Adipocyte (in vitro differentiated cells): ENCODE measurements around the gene GDPD2.

Source experiments
- DNase-seq: peaks from one replicate; pipeline ENCODE4 v3.0.0-alpha.2; 2015; ENCODE audit warnings: low read depth
- H3K27me3 ChIP-seq: replicated peaks from 2 replicates; pipeline ENCODE4 v1.7.0; 2013; ENCODE audit warnings: mild to moderate bottlenecking, low read length, moderate library complexity; ENCODE audit not compliant: control insufficient read depth, insufficient read depth
- H3K36me3 ChIP-seq: 2 replicates; pipeline ENCODE4 v1.7.0; 2013; ENCODE audit warnings: low read length, mild to moderate bottlenecking, moderate library complexity; ENCODE audit not compliant: control insufficient read depth, insufficient read depth, severe bottlenecking
- H3K4me1 ChIP-seq: 2 replicates; pipeline ENCODE4 v1.7.0; 2013; ENCODE audit warnings: mild to moderate bottlenecking, low read length, moderate library complexity; ENCODE audit not compliant: control insufficient read depth, insufficient read depth
- H3K4me3 ChIP-seq: 2 replicates; pipeline ENCODE4 v1.7.0; 2013; ENCODE audit warnings: mild to moderate bottlenecking, low read length, moderate library complexity
- H3K9ac ChIP-seq: 2 replicates; pipeline ENCODE4 v1.7.0; 2013; ENCODE audit warnings: mild to moderate bottlenecking, low read length, moderate library complexity
- H3K9me3 ChIP-seq: 2 replicates; pipeline ENCODE4 v1.7.0; 2013; ENCODE audit warnings: mild to moderate bottlenecking, low read length, moderate library complexity; ENCODE audit not compliant: control insufficient read depth

GDPD2 gene

DNA sequence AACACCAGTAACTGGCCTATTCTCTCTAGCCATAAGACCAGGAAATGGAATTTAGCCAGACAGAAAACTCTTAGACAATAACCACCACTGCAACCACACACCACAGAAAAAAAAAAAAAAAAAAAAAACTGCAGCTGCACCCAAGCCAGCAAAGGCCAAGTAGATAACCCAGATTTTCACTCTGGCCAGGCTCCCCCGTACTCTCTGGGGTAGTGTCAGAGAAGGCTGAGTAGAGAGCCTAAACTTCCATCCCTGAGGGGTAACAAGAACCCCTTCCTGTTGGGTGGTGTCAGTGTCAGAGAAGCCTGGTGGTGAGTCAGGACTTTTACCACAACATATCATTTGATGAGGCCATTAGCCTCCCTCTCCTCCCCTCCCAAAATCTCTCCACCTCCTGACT lies 15.9 kb downstream of the GDPD2 start:
- DNase-seq, result no peak
- H3K4me1 ChIP-seq, result no peaks in the 10 kb centered on the region
- H3K9ac ChIP-seq, result no peak overlapping the region
- peaks cover 15% of the 10 kb centered on the region for H3K27me3 ChIP-seq
- no peak overlapping the region for H3K4me3 ChIP-seq
- no peaks in the 10 kb centered on the region for H3K36me3 ChIP-seq
- H3K9me3 ChIP-seq, result no peaks in the 10 kb centered on the region

DNA sequence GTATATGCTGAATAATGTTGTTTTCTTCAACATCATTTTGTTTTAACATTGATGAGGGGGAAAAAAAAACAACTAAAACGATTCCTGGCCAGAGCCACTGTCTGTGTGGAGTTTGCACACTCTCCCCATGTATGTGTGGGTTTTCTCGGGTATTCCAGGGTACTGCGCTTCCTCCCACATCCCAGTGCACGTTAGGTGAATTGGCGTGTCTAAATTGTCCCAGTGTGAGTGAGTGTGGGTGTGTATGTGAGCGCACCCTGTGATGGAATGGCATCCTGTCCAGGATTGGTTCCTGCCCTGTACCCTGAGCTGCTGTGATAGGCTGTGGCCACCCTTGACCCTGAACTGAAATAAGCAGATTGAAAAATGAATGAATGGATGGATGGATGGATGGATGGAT lies 19.1 kb downstream of the GDPD2 start:
- Histone ChIP-seq H3K9me3 (no peaks in the 10 kb centered on the region), H3K4me1 (no peaks in the 10 kb centered on the region), H3K36me3 (no peaks in the 10 kb centered on the region), H3K9ac (no peak overlapping the region), H3K27me3 (peaks cover 32% of the 10 kb centered on the region), H3K4me3 (no peak overlapping the region)
- no peak for DNase-seq

DNA sequence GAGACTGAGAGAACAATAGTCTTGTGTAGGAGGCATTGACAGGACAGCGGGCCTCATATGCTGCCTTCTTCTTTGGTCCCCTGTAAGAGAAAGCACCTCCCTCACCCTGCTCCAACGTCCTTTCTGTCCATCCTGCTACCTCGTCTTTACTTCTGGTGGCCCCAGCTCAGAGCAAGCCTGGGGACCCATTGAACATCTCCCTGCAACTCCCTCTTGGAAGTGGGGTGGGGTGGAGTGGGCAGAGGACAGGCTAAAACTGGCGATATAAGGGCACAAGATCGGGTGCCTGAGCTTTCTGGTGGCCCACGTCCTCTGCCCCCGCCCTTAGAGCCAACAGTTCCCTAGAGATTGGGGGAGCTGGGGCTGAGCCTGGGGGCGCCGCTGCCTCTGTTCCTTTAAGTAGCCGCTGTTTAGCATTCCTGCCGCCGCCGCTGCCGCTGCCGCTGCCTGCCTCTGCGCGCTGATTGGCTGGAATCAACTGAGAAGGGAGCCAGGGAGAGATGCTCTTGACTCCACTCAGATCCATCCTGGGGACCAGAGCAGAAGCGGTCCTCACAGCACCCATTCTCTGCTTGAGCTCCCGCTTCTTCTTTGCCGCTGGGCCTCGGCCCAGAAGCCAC lies 21.3 kb downstream of the GDPD2 start, which contains the start of gene DLG3:
Gene DLG3 (plus strand): TSS at position 510 of the 620 bp plus-strand sequence. CDS start 367 bp downstream, outside the sequence.
- Histone ChIP-seq H3K4me1 (no peaks in the 10 kb centered on the region), H3K9ac (no peak within 1 kb of the TSS), H3K27me3 (peaks cover 44% of the 10 kb centered on the region), H3K4me3 (no peak within 1 kb of the TSS), H3K9me3 (no peaks in the 10 kb centered on the region), H3K36me3 (no peaks in the 10 kb centered on the region)
- DNase-seq, result peak; percentile 64

DNA sequence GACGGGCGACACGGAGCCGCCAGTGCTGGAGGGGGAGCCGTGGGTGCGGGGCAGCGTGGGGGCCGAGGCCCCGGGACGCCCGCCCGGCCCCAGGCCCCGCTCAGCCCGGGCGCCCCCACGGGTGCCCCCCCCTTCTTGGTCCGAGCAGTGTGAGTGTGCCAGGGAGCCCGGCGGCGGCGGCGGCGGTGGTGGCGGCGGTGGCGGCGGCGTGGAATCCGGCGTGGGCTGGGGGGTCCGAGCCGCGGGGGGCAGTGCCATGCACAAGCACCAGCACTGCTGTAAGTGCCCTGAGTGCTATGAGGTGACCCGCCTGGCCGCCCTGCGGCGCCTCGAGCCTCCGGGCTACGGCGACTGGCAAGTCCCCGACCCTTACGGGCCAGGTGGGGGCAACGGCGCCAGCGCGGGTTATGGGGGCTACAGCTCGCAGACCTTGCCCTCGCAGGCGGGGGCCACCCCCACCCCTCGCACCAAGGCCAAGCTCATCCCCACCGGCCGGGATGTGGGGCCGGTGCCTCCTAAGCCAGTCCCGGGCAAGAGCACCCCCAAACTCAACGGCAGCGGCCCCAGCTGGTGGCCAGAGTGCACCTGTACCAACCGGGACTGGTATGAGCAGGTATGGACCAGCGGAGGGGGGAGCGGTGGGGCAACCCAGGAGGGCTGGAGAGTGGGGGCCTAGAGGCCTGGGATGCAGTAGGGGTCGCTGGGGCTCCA lies 22.0 kb downstream of the GDPD2 start:
- Histone ChIP-seq H3K9ac (no peak overlapping the region), H3K4me3 (no peak overlapping the region), H3K4me1 (no peaks in the 10 kb centered on the region), H3K27me3 (peaks cover 45% of the 10 kb centered on the region), H3K9me3 (no peaks in the 10 kb centered on the region), H3K36me3 (no peaks in the 10 kb centered on the region)
- DNase-seq, result no peak

DNA sequence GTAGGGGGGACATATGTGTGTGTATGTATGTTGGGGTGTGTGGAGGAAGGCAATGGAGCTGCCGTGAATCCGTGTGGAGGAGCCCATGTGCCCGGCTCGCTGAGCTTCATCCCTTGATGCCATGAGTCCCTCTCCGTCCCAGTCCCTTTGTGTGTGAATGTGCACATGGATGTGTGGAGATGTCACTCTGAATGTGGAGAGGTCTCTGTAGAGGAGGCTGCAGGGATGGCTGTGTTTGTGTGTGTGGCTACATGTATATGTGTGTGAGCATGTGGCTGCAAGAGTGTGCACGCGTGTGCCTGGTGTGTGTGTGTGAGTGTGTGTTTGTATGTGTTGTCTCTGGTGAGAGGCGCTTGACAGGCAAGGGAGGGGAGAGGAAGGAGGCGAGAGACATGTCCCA lies 22.8 kb downstream of the GDPD2 start:
- Histone ChIP-seq H3K36me3 (no peaks in the 10 kb centered on the region), H3K9me3 (no peaks in the 10 kb centered on the region), H3K9ac (no peak overlapping the region), H3K4me1 (no peaks in the 10 kb centered on the region), H3K4me3 (no peak overlapping the region), H3K27me3 (peaks cover 52% of the 10 kb centered on the region)
- DNase-seq, result no peak

DNA sequence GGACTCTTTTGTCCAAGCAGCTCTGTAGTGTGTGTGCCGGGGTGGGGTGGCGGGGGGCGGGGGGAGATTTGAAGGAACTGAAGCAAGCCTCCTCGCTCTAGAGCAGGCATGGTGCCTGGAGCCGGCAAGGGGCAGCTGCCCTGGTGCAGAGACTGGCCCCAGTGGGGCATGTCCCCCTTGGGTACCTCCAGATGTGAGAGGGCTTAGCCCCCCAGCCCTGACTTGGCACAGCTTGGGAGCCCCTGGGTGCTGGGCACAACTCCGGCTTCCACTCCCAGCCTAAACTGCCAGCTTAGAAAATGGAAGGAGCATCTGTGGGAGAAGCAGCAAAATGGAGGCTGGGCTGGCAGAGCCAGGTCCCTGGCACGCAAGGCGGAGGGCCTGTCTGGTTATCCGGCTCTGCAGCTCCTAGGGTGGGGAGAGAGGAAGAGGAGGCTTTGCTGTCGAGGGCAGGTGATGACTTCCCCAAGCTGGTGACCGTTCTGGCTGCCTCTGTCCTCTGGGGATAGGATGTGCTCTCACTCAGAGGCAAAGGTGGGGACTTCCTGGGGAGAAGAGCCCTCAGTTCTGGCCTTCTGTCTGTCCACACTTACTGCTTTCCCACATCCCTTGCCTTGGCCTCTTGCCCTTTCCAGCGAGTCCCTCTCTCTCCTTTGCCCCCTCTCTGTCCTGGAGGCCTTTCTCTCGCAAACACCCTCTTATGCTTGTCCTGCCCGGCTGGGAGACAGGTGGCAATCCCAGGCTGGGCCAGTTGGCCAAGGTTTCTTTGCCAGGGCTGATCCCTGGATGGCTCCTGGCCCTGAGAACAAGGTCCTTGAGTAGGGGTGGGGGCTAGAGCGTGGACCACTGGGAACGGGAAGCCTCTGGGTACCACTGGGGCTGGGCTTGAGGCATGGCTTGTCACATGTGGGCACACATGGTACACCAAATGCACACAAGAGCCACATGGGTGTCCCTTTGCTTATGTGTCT lies 23.6 kb downstream of the GDPD2 start:
- no peak for DNase-seq
- Histone ChIP-seq H3K9me3 (no peaks in the 10 kb centered on the region), H3K27me3 (peaks cover 52% of the 10 kb centered on the region), H3K9ac (no peak overlapping the region), H3K4me3 (no peak overlapping the region), H3K4me1 (no peaks in the 10 kb centered on the region), H3K36me3 (no peaks in the 10 kb centered on the region)

DNA sequence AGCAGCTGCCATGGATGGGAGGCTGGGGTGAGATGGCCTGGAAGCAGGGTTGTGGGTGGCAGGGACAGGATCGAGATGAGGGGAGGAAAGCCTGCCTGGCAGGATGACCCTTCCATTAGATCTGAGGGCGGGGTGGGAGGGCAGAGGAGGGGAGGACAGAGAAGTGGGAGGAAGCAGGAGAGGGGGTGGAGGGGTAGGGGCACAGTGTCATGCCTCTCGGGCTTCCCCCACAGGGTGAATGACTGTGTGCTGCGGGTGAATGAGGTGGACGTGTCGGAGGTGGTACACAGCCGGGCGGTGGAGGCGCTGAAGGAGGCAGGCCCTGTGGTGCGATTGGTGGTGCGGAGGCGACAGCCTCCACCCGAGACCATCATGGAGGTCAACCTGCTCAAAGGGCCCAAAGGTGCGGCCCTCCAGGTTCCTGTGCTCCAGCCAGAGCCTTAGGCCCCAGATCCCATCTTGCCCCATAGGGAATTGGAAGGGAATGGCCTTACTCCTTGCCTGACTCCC lies 26.4 kb downstream of the GDPD2 start:
- no peak for DNase-seq
- Histone ChIP-seq H3K36me3 (no peaks in the 10 kb centered on the region), H3K9me3 (no peaks in the 10 kb centered on the region)

DNA sequence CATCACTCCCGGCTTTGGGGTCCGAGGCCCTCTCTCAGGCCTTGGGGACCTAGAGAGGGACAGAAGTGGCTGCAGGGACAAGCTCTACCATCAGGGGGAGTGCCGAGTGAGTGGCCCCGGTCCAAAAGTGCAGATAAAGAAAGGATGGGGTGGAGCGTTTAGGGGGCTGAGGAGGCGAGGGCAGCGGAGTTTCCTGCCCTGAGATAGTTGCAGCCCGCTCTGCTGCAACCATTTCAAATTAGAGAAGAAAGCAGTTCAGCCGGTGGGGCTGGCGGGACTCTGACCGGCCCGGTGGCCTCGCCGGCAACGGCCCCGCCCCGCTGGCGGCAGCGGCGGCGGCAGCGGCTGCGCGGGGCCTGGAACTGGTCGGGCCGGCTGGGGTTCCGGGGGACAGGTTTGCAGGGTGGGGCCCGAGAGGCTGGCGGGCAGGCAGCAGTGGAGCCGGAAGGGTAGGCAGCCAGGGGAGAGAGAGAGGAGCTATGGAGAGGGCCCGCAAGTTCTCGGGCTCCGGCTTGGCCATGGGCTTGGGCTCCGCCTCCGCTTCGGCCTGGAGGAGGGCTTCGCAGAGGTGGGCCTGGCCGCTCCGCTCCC lies 29.1 kb downstream of the GDPD2 start:
- H3K9me3 ChIP-seq, result no peaks in the 10 kb centered on the region
- DNase-seq, result peak; percentile 72
- H3K9ac ChIP-seq, result peak overlapping the region; percentile 60
- H3K4me3 ChIP-seq, result peak overlapping the region; percentile 81
- H3K36me3 ChIP-seq, result no peaks in the 10 kb centered on the region
- no peaks in the 10 kb centered on the region for H3K4me1 ChIP-seq
- peaks cover 27% of the 10 kb centered on the region for H3K27me3 ChIP-seq

More for the DNA sequence above, 26.4 kb downstream of the GDPD2 start:
- Histone ChIP-seq H3K4me1 (no peaks in the 10 kb centered on the region), H3K4me3 (no peak overlapping the region), H3K9ac (no peak overlapping the region), H3K27me3 (peaks cover 39% of the 10 kb centered on the region)

DNA sequence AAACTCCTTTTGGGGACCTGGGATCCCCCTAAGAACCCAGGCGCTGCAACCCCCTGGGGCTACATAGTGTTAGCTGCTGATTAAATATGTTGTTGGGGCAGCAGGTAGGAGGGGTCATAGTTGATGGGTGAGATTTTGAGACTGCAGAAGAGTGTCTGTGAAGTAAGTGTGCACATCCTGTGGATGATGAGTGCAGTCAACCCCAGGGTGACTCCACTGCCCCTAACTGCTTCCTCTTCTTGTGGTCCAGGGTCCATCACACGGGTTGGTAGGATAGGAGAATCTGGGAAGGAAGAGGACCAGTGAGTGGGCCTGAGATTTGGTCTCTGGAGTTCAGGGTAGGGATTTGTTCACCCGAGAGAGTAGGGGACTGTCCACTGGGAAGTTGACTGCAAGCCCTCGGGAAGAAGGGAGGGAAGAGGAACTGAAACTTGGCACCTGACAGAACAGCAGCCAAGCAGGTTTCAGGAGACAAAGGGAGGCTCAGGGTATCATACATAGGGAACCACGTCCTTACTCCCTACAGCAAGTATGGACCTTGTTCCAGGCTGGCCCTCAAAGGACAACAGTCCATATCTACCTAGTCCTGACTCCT lies 30.0 kb downstream of the GDPD2 start:
- Histone ChIP-seq H3K27me3 (peaks cover 18% of the 10 kb centered on the region), H3K9me3 (no peaks in the 10 kb centered on the region), H3K4me3 (peak overlapping the region; percentile 81), H3K9ac (peak overlapping the region; percentile 60), H3K36me3 (no peaks in the 10 kb centered on the region), H3K4me1 (no peaks in the 10 kb centered on the region)
- DNase-seq, result no peak

DNA sequence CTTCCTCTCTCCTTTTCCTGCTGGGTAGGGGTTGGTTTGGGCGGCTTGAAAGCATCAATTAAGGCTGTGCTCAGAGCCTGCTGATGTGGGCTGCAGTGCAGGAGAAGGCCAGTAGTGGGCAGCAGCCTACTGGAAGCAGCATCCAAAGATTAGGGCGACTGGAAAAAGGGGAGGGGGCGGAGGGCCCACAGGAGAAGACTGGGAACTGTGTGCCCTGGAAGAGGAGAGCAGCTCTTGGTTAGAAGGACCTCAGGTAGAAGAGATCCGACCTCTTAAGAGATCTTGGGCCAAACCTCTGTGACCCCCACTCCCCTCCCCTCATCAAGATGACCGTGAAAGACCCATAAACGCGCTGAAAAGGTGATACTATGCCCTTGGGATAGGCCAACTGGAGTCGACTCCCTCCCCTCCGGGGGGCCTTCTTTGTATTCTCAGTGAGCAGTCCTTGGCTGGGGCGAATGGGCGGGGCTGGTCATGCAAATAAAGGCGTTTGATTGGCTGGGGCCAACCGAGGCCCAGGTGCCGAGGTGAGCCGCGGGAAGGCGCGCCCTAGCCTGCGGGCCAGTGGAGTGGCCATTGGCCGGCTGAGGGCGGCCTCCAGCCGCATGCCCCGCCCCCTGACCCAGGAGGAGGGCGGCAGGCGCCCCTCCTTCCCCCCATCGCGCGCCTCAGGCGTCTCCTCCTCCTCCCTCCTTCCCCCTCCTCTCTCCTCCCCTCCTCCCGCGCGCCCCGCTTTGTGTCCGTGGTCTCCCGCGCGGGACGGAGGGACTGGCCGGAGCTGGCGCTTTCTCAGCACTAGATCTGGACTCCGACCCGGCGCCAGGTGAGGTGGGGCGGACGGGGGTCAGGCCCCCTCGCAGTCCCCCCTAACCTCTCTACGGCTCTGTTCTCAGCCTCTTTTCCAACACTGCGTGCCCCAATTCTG lies 31.6 kb downstream of the GDPD2 start:
- H3K36me3 ChIP-seq, result no peaks in the 10 kb centered on the region
- no peaks in the 10 kb centered on the region for H3K9me3 ChIP-seq
- H3K4me1 ChIP-seq, result no peaks in the 10 kb centered on the region
- DNase-seq, result peak; percentile 76
- no peak overlapping the region for H3K9ac ChIP-seq
- H3K4me3 ChIP-seq, result peak overlapping the region; percentile 76
- peaks cover 14% of the 10 kb centered on the region for H3K27me3 ChIP-seq
